Prostate gland (tissue), 2 donors: ENCODE measurements around the gene B4GAT1. TPM values are rescaled to one million over a fixed set of nuclear protein-coding genes. Genes with fewer than 3 reads are reported as not detected.

Experiments
- DNase-seq: peaks from one replicate; pipeline ENCODE4 v3.0.0-alpha.2; 2019; ENCODE audit warnings: low spot score
- H3K27ac ChIP-seq, 2 donors: fragments of 200-600 bp; sonication (generic); 2 replicates each; pipeline ENCODE4 v1.5.1; 2017 to 2019
- H3K27me3 ChIP-seq: fragments of 200-600 bp; sonication (generic); replicated peaks from 2 replicates; pipeline ENCODE4 v1.5.1; 2019; ENCODE audit not compliant: insufficient read depth
- H3K36me3 ChIP-seq, 2 donors: fragments of 200-600 bp; sonication (generic); 1 replicate in 1 of 2; 2 replicates in 1 of 2; pipeline versions ENCODE4 v1.5.1 to v1.8.1; 2017 to 2019
- H3K4me1 ChIP-seq: fragments of 200-600 bp; sonication (generic); replicated peaks from 2 replicates; pipeline ENCODE4 v1.5.1; 2019
- H3K4me3 ChIP-seq, 2 donors: fragments of 200-600 bp; sonication (generic); 2 replicates each; pipeline ENCODE4 v1.5.1; 2017 to 2019
- H3K9me3 ChIP-seq: fragments of 200-600 bp; sonication (generic); 2 replicates; pipeline ENCODE4 v1.5.1; 2017
- CTCF ChIP-seq, 4 experiments: fragments of 200-600 bp in 2 of 4; fragments of 450-650 bp in 2 of 4; sonication (generic) in 2 of 4; IDR thresholded peaks; 1 replicate in 3 of 4; 2 replicates in 1 of 4; pipeline ENCODE4 v1.5.1; 2016 to 2019; ENCODE audit warnings: antibody characterized with exemption in 4 of 4, mild to moderate bottlenecking in 2 of 4, moderate library complexity in 2 of 4
- POLR2A ChIP-seq: fragments of 450-650 bp; IDR thresholded peaks from one replicate; pipeline ENCODE4 v1.6.1; 2016; ENCODE audit warnings: antibody characterized with exemption, mild to moderate bottlenecking
- POLR2AphosphoS5 ChIP-seq: sonication (generic); formaldehyde crosslinking; IDR thresholded peaks from one replicate; pipeline ENCODE4 v1.6.1; 2017; ENCODE audit warnings: antibody characterized with exemption
- WGBS: methylation state at CpG from one replicate; pipeline ENCODE4 v1.1.5; 2018; 5-methylcytosine and 5-hydroxymethylcytosine counted together
- intact Hi-C: fragments of 100-400 bp; cut with DNase I; formaldehyde crosslinking; loops from one replicate; pipeline ENCODE4 v1.14.2; 2022
- total RNA-seq, 2 donors: library from RNA; depleted of rRNA; stranded (reverse); fragments of >200 nt; gene quantifications; one replicate each; pipeline ENCODE4 v1.1.0, GENCODE V29; 2016

B4GAT1 gene
- total RNA-seq, 2 donors from 2014 or later, result 47.0 to 64.9 TPM

GRCh38 chr11:66339162-66339675 lies 8.2 kb downstream of the B4GAT1 start:
- Histone ChIP-seq H3K9me3 (no peaks in the 10 kb centered on the region), H3K4me1 (peaks cover 12% of the 10 kb centered on the region), H3K4me3 (no peak overlapping the region), H3K36me3 (peaks cover 13 to 24% of the 10 kb centered on the region in 2 donors), H3K27ac (no peak overlapping the region), H3K27me3 (no peaks in the 10 kb centered on the region)
- no peak for DNase-seq
- intact Hi-C loops, result no loop called here
- 84% methylated on average over 6 of the region's 6 CpGs for WGBS
- TF ChIP-seq CTCF (IDR thresholded peaks at IDR 0.05) (no peak), POLR2AphosphoS5 (no peak), POLR2A (no peak)

- Histone ChIP-seq H3K4me1 (peaks cover 9% of the 10 kb centered on the region), H3K36me3 (peaks cover 13 to 24% of the 10 kb centered on the region in 2 donors), H3K9me3 (no peaks in the 10 kb centered on the region), H3K27me3 (no peaks in the 10 kb centered on the region), H3K4me3 (no peak overlapping the region), H3K27ac (no peak overlapping the region)
- 80% methylated on average over 17 of the region's 17 CpGs for WGBS
- TF ChIP-seq POLR2A (no peak), POLR2AphosphoS5 (no peak), CTCF (IDR thresholded peaks at IDR 0.05) (no peak)
- no peak for DNase-seq
- intact Hi-C loops, result no loop called here
Observed at GRCh38 chr11:66338276-66339161, 8.9 kb downstream of the B4GAT1 start.

GRCh38 chr11:66337103-66337899 lies 10.1 kb downstream of the B4GAT1 start:
- WGBS, result 39% methylated on average over 17 of the region's 18 CpGs
- no peaks in the 10 kb centered on the region for H3K9me3 ChIP-seq
- peaks cover 13 to 24% of the 10 kb centered on the region in 2 donors for H3K36me3 ChIP-seq
- no peaks in the 10 kb centered on the region for H3K27me3 ChIP-seq
- intact Hi-C loops, result no loop called here
- peaks cover 9% of the 10 kb centered on the region for H3K4me1 ChIP-seq
- peak overlapping the region; percentile 61 to 75 for H3K27ac ChIP-seq
- TF ChIP-seq POLR2A (no peak), CTCF (IDR thresholded peaks at IDR 0.05) (no peak), POLR2AphosphoS5 (no peak)
- no peak overlapping the region for H3K4me3 ChIP-seq
- DNase-seq, result no peak

DNA sequence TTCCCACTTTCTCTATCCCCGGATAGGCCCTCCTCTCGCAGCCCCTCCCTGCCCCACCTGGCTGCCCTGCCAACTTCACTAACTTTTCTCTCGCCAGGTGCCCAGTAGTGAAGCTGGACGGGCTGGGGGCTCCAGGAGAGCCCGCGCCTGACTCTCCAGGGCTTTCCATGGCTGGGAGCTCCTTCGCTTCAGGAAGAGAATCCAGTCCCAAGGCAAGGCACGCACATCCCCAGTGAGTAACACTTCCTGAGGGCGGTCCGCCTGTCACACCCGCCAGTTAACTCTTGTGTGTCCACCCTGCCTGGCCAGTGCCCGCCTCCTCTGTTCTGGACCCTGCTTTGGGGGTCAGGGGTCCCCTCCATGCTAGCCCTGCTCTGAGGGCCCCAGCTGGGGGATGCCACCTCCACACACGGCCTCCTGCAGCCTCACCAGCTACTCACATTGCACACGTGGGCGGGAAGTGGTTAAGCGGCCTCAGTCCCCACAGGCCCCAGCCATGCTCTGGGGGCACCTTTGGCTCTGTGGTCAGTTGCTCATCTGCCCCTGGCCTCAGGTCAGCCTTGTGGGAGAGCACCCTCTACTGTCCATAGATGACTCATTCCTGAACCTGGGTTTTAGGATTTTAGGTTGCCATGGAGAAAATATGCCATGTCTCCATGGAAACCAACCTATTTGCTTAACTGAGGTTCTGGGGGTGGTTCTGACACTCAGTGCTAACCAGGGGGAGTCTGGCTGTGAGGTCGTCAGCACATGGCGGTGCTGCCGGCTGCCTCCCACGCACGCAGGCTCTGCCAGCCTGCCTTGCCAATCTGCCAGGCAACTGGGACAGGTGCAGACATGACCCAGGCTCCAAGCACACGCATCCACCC lies 11.0 kb downstream of the B4GAT1 start, which contains the start of gene RIN1:
Gene RIN1 (minus strand): TSS at position 201 of the 869 bp plus-strand sequence. CDS start 32 bp downstream, at position 169.
- no peaks in the 10 kb centered on the region for H3K27me3 ChIP-seq
- H3K36me3 ChIP-seq, result peaks cover 10 to 20% of the 10 kb centered on the region in 2 donors
- WGBS, result 4% methylated on average over 20 of the region's 22 CpGs
- intact Hi-C loops, result no loop called here
- no peak for DNase-seq
- H3K9me3 ChIP-seq, result no peaks in the 10 kb centered on the region
- H3K4me3 ChIP-seq, result peak within 1 kb of the TSS; percentile 39 to 48
- peaks cover 9% of the 10 kb centered on the region for H3K4me1 ChIP-seq
- TF ChIP-seq CTCF (IDR thresholded peaks at IDR 0.05), result peak in 2 of 4 experiments; percentile 26 to 37
- no peak for TF ChIP-seq POLR2A
- peak; percentile 47 for TF ChIP-seq POLR2AphosphoS5
- peak within 1 kb of the TSS; percentile 61 to 75 for H3K27ac ChIP-seq
